ENCODE data around the gene LYZL6. TPM values are rescaled to one million over a fixed set of nuclear protein-coding genes. Genes with fewer than 3 reads are reported as not detected.

LYZL6 gene
- total and polyA plus RNA-seq, 10 of the 15 experiments (the other 5 are each of a cell fraction or from before 2014, with no cell fraction given) = not detected

DNA sequence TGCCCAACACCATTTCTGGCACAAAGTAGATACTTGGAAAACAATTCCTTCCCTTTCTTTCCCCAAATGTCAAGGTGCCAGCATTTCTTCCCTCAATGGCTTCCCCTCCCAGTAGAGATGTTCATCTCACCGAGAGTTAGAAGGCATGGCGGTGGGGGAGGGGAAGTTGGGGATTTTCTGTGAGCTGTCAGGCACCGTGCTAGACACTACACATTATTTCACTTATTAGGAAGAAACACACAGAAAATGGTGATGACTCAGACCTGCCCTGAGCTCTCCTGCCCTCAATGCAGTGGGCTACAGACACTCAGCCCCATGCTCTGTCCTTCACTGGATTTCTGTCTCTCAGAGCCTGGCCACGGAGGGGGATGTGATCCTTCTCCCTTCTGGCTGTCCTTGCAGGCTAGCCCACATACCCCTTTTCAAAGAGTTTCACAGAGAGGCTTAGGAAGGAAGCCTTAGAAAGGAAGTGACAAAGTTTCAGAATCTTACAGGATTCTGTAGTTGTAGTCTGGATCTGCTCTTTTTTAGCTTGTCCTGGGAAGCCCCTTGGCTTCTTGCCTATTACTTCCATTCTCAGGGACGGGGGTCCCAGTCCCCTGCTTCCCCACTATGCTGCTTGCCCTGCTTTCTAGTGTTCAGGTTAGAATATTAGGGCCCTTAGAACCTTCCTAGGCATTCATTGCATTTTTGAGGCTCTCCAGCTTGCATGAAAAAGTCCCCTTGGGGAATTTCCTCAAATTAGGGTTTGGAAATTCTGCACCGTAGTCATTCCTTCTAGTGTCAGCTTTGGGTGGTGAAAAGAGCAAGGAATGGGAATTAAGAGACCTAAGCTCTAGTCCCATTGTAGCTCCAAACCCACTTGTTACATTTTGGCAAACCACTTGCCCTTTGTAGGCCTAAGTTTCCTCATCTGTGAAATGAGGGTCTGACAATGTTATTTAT, 51.1 kb downstream of the LYZL6 start (continued):
- TF ChIP-seq KAT2A (conservative IDR thresholded peaks at IDR 0.05; ENCODE audit: control insufficient read depth, low read depth, low read length) = no peak
- TF ChIP-seq, protein P1, sequence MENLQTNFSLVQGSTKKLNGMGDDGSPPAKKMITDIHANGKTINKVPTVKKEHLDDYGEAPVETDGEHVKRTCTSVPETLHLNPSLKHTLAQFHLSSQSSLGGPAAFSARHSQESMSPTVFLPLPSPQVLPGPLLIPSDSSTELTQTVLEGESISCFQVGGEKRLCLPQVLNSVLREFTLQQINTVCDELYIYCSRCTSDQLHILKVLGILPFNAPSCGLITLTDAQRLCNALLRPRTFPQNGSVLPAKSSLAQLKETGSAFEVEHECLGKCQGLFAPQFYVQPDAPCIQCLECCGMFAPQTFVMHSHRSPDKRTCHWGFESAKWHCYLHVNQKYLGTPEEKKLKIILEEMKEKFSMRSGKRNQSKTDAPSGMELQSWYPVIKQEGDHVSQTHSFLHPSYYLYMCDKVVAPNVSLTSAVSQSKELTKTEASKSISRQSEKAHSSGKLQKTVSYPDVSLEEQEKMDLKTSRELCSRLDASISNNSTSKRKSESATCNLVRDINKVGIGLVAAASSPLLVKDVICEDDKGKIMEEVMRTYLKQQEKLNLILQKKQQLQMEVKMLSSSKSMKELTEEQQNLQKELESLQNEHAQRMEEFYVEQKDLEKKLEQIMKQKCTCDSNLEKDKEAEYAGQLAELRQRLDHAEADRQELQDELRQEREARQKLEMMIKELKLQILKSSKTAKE (IDR thresholded peaks at IDR 0.05; ENCODE audit: low read depth, poor library complexity, severe bottlenecking) = peak; percentile 60

DNA sequence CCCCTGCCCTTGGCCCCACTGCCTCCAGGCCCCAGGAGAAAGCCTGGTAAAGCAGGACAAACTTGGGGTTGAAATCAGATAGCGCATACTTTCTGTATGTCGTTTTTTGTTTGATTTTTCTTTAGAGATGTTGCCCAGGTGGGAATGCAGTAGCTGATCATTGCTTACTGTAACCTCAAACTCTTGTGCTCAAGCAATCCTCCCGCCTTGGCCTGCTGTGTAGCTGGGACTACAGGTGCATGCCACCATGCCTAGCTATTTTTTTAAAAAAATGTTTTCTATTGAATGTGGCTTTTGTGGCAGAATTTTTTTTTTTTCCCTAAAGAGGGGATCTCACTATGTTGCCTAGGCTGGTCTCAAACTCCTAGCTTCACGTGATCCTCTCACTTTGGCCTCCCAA, 52.2 kb downstream of the LYZL6 start:
- Histone ChIP-seq H3K4me1 (ENCODE audit: control insufficient read depth, insufficient read depth, low read length) (peaks cover 33% of the 10 kb centered on the region), H2AFZ (ENCODE audit: control insufficient read depth, low read depth, low read length) (no peak overlapping the region), H3K79me2 (ENCODE audit: control insufficient read depth, insufficient read depth, low read length) (no peaks in the 10 kb centered on the region), H3K4me3 (no peak overlapping the region), H3K36me3 (ENCODE audit: control insufficient read depth in 2 of 2, insufficient read depth in 2 of 2, low read length in 1 of 2) (no peaks in the 10 kb centered on the region), H3K9ac (ENCODE audit: control insufficient read depth, insufficient read depth, low read length) (no peak overlapping the region), H3K27ac (ENCODE audit: control insufficient read depth, insufficient read depth) (no peak overlapping the region), H4K20me1 (ENCODE audit: control insufficient read depth, insufficient read depth) (no peaks in the 10 kb centered on the region), H3K9me3 (replicated peaks; ENCODE audit: control insufficient read depth, insufficient read depth, low read length) (no peaks in the 10 kb centered on the region; the same call in 2 of the 3 replicates), H3K27me3 (replicated peaks in 1 of 2; ENCODE audit: control insufficient read depth in 2 of 2, insufficient read depth in 2 of 2, low read length in 1 of 2) (no peaks in the 10 kb centered on the region), H3K4me2 (ENCODE audit: control insufficient read depth, insufficient read depth) (no peak overlapping the region)
- in situ Hi-C loops (cut with MboI) = no loop called here
- ChIA-PET RAD21 (ENCODE audit: unreplicated experiment) (interaction anchor here (0.9 to 9.4 kb wide), 5 partner anchors 10 to 198 kb away, joined by 3 to 125 read pairs (median 4); partner anchors contain the start of gene CCL5), POLR2A (interaction anchor here (0.7 to 4.7 kb wide), 6 partner anchors 8 to 34 kb away, joined by 3 to 56 read pairs (median 6); partner anchors contain the start of gene CCL5), SMC1A (ENCODE audit: uncharacterized antibody, unreplicated experiment) (interaction anchor here (0.6 to 11.3 kb wide), 6 partner anchors 9 to 183 kb away, joined by 3 to 155 read pairs (median 4); partner anchors contain the start of genes CCL5 and RDM1), CTCF (interaction anchor here (1.2 to 2.3 kb wide), 2 partner anchors 9 to 11 kb away, joined by 3 to 11 read pairs; partner anchors contain the start of gene CCL5)
- no peak for DNase-seq (ENCODE audit: low read depth, low spot score)
- FAIRE-seq = no peak
- intact Hi-C loops (cut with micrococcal nuclease; ENCODE audit: unreplicated experiment) = no loop called here
- BruUV-seq (replicated peaks) = no TSS peak
- 95% methylated on average over 4 of the region's 4 CpGs for WGBS (ENCODE audit: insufficient coverage, insufficient replicate concordance, low lambda C conversion rate, missing lambda C conversion rate)
- no peak for ATAC-seq
- TF ChIP-seq, protein P2, sequence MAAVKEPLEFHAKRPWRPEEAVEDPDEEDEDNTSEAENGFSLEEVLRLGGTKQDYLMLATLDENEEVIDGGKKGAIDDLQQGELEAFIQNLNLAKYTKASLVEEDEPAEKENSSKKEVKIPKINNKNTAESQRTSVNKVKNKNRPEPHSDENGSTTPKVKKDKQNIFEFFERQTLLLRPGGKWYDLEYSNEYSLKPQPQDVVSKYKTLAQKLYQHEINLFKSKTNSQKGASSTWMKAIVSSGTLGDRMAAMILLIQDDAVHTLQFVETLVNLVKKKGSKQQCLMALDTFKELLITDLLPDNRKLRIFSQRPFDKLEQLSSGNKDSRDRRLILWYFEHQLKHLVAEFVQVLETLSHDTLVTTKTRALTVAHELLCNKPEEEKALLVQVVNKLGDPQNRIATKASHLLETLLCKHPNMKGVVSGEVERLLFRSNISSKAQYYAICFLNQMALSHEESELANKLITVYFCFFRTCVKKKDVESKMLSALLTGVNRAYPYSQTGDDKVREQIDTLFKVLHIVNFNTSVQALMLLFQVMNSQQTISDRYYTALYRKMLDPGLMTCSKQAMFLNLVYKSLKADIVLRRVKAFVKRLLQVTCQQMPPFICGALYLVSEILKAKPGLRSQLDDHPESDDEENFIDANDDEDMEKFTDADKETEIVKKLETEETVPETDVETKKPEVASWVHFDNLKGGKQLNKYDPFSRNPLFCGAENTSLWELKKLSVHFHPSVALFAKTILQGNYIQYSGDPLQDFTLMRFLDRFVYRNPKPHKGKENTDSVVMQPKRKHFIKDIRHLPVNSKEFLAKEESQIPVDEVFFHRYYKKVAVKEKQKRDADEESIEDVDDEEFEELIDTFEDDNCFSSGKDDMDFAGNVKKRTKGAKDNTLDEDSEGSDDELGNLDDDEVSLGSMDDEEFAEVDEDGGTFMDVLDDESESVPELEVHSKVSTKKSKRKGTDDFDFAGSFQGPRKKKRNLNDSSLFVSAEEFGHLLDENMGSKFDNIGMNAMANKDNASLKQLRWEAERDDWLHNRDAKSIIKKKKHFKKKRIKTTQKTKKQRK (IDR thresholded peaks at IDR 0.05; ENCODE audit: low read depth, low read length) = no peak
- no peak for TF ChIP-seq RFX5 (IDR thresholded peaks at IDR 0.05; ENCODE audit: low read depth, low read length)
- TF ChIP-seq CBX3 (IDR thresholded peaks at IDR 0.05; ENCODE audit: borderline replicate concordance, low read depth) = no peak
- TF ChIP-seq, protein P3, sequence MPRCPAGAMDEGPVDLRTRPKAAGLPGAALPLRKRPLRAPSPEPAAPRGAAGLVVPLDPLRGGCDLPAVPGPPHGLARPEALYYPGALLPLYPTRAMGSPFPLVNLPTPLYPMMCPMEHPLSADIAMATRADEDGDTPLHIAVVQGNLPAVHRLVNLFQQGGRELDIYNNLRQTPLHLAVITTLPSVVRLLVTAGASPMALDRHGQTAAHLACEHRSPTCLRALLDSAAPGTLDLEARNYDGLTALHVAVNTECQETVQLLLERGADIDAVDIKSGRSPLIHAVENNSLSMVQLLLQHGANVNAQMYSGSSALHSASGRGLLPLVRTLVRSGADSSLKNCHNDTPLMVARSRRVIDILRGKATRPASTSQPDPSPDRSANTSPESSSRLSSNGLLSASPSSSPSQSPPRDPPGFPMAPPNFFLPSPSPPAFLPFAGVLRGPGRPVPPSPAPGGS (IDR thresholded peaks at IDR 0.05; ENCODE audit: borderline replicate concordance, insufficient read depth, low read depth, low read length, poor library complexity, severe bottlenecking) = no peak
- TF ChIP-seq, protein P4, sequence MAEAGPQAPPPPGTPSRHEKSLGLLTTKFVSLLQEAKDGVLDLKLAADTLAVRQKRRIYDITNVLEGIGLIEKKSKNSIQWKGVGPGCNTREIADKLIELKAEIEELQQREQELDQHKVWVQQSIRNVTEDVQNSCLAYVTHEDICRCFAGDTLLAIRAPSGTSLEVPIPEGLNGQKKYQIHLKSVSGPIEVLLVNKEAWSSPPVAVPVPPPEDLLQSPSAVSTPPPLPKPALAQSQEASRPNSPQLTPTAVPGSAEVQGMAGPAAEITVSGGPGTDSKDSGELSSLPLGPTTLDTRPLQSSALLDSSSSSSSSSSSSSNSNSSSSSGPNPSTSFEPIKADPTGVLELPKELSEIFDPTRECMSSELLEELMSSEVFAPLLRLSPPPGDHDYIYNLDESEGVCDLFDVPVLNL (IDR thresholded peaks at IDR 0.05; ENCODE audit: low read depth, low read length) = no peak
- no peak for TF ChIP-seq SP1 (IDR thresholded peaks at IDR 0.05; ENCODE audit: low read depth, low read length)
- TF ChIP-seq IKZF2 (IDR thresholded peaks at IDR 0.05) = no peak
- no peak for TF ChIP-seq NBN (IDR thresholded peaks at IDR 0.05)
- TF ChIP-seq CBX5 (IDR thresholded peaks at IDR 0.05; ENCODE audit: low read depth) = no peak
- no peak for TF ChIP-seq FOXM1 (IDR thresholded peaks at IDR 0.05; ENCODE audit: low read depth, low read length)
